SK-N-SH (cell line): ENCODE measurements around the gene ASB8.

Experiments used
- ELF1 ChIP-seq: IDR thresholded peaks from 2 replicates; pipeline ENCODE4 v1.4.0; 2012
- GATA2 ChIP-seq: sonication (generic); formaldehyde crosslinking; IDR thresholded peaks from 2 replicates; pipeline ENCODE4 v1.5.0; 2020; ENCODE audit warnings: mild to moderate bottlenecking, missing genetic modification reagents
- JUND ChIP-seq: IDR thresholded peaks from 2 replicates; pipeline ENCODE4 v1.4.0; 2012
- MAX ChIP-seq: IDR thresholded peaks from 2 replicates; pipeline ENCODE4 v1.4.0; 2012; ENCODE audit warnings: low read depth
- NRF1 ChIP-seq: IDR thresholded peaks from 2 replicates; pipeline ENCODE4 v1.6.1; 2012; ENCODE audit warnings: low read depth, mild to moderate bottlenecking, low read length
- SMC3 ChIP-seq: IDR thresholded peaks from 2 replicates; pipeline ENCODE4 v1.6.1; 2012; ENCODE audit warnings: low read depth, low read length, improper control_type of control experiment
- ZBTB33 ChIP-seq: IDR thresholded peaks from 2 replicates; pipeline ENCODE4 v1.4.0; 2012; ENCODE audit warnings: low read depth, borderline replicate concordance
- TF ChIP-seq, protein P1 (sequence below): fragments of 200-600 bp; sonication (generic); IDR thresholded peaks from 2 replicates; pipeline ENCODE4 v1.6.1; 2017; ENCODE audit warnings: antibody characterized with exemption, mild to moderate bottlenecking, moderate library complexity
- TF ChIP-seq, protein P2 (sequence below): IDR thresholded peaks from 2 replicates; pipeline ENCODE4 v1.6.1; 2012; ENCODE audit warnings: mild to moderate bottlenecking, low read depth, low read length, moderate library complexity
- TF ChIP-seq, protein P3 (sequence below): fragments of 150-350 bp; IDR thresholded peaks from 2 replicates; pipeline ENCODE4 v1.6.1; 2017; ENCODE audit warnings: antibody characterized with exemption, low read length, low read depth, borderline replicate concordance

DNA sequence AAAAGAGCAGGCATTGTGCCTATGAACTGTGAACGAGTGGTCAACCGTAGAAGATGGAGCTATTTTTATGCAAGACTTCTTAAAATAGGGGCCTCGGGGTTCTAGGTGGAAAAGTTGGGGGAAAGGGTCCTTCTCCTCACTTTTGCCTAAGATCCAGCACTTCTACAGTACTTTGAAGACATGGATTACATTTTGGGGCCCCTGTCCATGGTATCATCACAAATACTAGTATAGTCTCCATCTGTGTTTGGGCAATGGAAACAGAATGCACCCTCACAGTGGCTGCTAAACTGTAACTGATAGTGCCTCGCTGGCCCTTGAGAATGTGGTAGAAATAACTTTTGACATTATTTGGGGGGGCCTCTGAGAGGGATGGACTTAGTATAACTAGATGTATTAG, 20.7 kb upstream of the ASB8 start:
- TF ChIP-seq, protein P1, sequence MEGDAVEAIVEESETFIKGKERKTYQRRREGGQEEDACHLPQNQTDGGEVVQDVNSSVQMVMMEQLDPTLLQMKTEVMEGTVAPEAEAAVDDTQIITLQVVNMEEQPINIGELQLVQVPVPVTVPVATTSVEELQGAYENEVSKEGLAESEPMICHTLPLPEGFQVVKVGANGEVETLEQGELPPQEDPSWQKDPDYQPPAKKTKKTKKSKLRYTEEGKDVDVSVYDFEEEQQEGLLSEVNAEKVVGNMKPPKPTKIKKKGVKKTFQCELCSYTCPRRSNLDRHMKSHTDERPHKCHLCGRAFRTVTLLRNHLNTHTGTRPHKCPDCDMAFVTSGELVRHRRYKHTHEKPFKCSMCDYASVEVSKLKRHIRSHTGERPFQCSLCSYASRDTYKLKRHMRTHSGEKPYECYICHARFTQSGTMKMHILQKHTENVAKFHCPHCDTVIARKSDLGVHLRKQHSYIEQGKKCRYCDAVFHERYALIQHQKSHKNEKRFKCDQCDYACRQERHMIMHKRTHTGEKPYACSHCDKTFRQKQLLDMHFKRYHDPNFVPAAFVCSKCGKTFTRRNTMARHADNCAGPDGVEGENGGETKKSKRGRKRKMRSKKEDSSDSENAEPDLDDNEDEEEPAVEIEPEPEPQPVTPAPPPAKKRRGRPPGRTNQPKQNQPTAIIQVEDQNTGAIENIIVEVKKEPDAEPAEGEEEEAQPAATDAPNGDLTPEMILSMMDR, result no peak
- TF ChIP-seq SMC3 (no peak), MAX (no peak), ZBTB33 (no peak), GATA2 (CRISPR knock-in tag) (no peak), NRF1 (no peak), ELF1 (no peak), JUND (no peak)
- TF ChIP-seq, protein P2, sequence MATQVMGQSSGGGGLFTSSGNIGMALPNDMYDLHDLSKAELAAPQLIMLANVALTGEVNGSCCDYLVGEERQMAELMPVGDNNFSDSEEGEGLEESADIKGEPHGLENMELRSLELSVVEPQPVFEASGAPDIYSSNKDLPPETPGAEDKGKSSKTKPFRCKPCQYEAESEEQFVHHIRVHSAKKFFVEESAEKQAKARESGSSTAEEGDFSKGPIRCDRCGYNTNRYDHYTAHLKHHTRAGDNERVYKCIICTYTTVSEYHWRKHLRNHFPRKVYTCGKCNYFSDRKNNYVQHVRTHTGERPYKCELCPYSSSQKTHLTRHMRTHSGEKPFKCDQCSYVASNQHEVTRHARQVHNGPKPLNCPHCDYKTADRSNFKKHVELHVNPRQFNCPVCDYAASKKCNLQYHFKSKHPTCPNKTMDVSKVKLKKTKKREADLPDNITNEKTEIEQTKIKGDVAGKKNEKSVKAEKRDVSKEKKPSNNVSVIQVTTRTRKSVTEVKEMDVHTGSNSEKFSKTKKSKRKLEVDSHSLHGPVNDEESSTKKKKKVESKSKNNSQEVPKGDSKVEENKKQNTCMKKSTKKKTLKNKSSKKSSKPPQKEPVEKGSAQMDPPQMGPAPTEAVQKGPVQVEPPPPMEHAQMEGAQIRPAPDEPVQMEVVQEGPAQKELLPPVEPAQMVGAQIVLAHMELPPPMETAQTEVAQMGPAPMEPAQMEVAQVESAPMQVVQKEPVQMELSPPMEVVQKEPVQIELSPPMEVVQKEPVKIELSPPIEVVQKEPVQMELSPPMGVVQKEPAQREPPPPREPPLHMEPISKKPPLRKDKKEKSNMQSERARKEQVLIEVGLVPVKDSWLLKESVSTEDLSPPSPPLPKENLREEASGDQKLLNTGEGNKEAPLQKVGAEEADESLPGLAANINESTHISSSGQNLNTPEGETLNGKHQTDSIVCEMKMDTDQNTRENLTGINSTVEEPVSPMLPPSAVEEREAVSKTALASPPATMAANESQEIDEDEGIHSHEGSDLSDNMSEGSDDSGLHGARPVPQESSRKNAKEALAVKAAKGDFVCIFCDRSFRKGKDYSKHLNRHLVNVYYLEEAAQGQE, result peak; percentile 66; the same call in 1 of the 2 replicates
- TF ChIP-seq, protein P3, sequence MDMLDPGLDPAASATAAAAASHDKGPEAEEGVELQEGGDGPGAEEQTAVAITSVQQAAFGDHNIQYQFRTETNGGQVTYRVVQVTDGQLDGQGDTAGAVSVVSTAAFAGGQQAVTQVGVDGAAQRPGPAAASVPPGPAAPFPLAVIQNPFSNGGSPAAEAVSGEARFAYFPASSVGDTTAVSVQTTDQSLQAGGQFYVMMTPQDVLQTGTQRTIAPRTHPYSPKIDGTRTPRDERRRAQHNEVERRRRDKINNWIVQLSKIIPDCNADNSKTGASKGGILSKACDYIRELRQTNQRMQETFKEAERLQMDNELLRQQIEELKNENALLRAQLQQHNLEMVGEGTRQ, result no peak
